ENCODE results near the gene LRBA. TPM values are rescaled to one million over a fixed set of nuclear protein-coding genes. Genes with fewer than 3 reads are reported as not detected.

Gene LRBA
- total and polyA plus RNA-seq, 9 of the 15 experiments (the other 6 are each of a cell fraction or from before 2014, with no cell fraction given), result 24.2 to 88.7 (median 59.7) TPM

- H4K20me1 ChIP-seq (replicated peaks; ENCODE audit: control insufficient read depth, insufficient read depth, low read length), result no peaks in the 10 kb centered on the region
- ChIA-PET POLR2A (no interaction called here), CTCF (ENCODE audit: low intra/inter-chr PET ratio) (no interaction called here)
- 63% methylated on average over 2 of the region's 2 CpGs for WGBS (ENCODE audit: insufficient coverage, low coverage, missing lambda C conversion rate)
- no peak overlapping the region for H3K9ac ChIP-seq (ENCODE audit: insufficient read depth in 1 of 2, low read depth in 2 of 2, low read length in 2 of 2)
- H3K9me3 ChIP-seq (replicated peaks; ENCODE audit: control insufficient read depth, insufficient read depth, low read depth, low read length), result no peaks in the 10 kb centered on the region
- no peaks in the 10 kb centered on the region for H3K79me2 ChIP-seq (ENCODE audit: control insufficient read depth, insufficient read depth, low read length)
- in situ Hi-C loops (cut with MboI) (no loop called here), intact Hi-C loops (cut with micrococcal nuclease) (no loop called here)
- no TSS peak for BruUV-seq (replicated peaks)
- no peak overlapping the region for H3K4me2 ChIP-seq (ENCODE audit: insufficient read depth, low read length)
- FAIRE-seq, result peak; percentile 11
- H3K4me3 ChIP-seq, result no peak overlapping the region
- H3K27me3 ChIP-seq (ENCODE audit: control insufficient read depth in 2 of 2, insufficient read depth in 2 of 2, low read length in 2 of 2), result no peaks in the 10 kb centered on the region
- H3K36me3 ChIP-seq (ENCODE audit: control insufficient read depth, insufficient read depth, low read length), result peaks cover 21% of the 10 kb centered on the region; the same call in 2 of the 3 replicates
- TF ChIP-seq PBX2 (CRISPR knock-in tag; IDR thresholded peaks at IDR 0.05; ENCODE audit: low read depth) (no peak), PBX2 (tag; conservative IDR thresholded peaks at IDR 0.05; ENCODE audit: low read depth) (no peak), TCF15 (CRISPR knock-in tag; IDR thresholded peaks at IDR 0.05) (no peak), ELF2 (CRISPR knock-in tag; IDR thresholded peaks at IDR 0.05) (no peak), TARDBP (IDR thresholded peaks at IDR 0.05) (no peak), UBTF (IDR thresholded peaks at IDR 0.05; ENCODE audit: borderline replicate concordance in 1 of 2, low read depth in 2 of 2, low read length in 2 of 2) (no peak), ASH1L (IDR thresholded peaks at IDR 0.05; ENCODE audit: borderline replicate concordance, low read depth, partially characterized antibody) (no peak), MAX (CRISPR knock-in tag; IDR thresholded peaks at IDR 0.05) (no peak), HIVEP1 (CRISPR knock-in tag; IDR thresholded peaks at IDR 0.05) (no peak), SMARCB1 (IDR thresholded peaks at IDR 0.05; ENCODE audit: insufficient read length, low read depth) (no peak), FOXM1 (IDR thresholded peaks at IDR 0.05; ENCODE audit: low read depth) (no peak), FOXM1 (CRISPR knock-in tag; IDR thresholded peaks at IDR 0.05; ENCODE audit: low read depth) (no peak), CREBBP (IDR thresholded peaks at IDR 0.05; ENCODE audit: low read depth, low read length) (no peak), ZBTB43 (CRISPR knock-in tag; IDR thresholded peaks at IDR 0.05) (no peak)
- H3K4me1 ChIP-seq (replicated peaks in 1 of 2; ENCODE audit: control insufficient read depth in 2 of 2, insufficient read depth in 2 of 2, low read length in 2 of 2), result no peaks in the 10 kb centered on the region; a peak in 1 of 5 replicates
- no peak overlapping the region for H2AFZ ChIP-seq (ENCODE audit: low read depth, low read length)
- H3K9me1 ChIP-seq (ENCODE audit: control insufficient read depth, insufficient read depth, low read length), result no peaks in the 10 kb centered on the region
- ATAC-seq, result no peak
- no peak for DNase-seq (ENCODE audit: extremely low read depth in 1 of 4, low spot score in 3 of 4)
- no peak overlapping the region for H3K27ac ChIP-seq (ENCODE audit: extremely low read depth, low read depth, low read length)
Measured at GRCh38 chr4:150890246-150890645, 124.8 kb downstream of the LRBA start.

All from K562 (cell line).